ENCODE measurements around the gene MMP20. TPM values are rescaled to one million over a fixed set of nuclear protein-coding genes. Genes with fewer than 3 reads are reported as not detected.

The MMP20 gene
- polyA plus RNA-seq, 3 donors: not detected

DNA sequence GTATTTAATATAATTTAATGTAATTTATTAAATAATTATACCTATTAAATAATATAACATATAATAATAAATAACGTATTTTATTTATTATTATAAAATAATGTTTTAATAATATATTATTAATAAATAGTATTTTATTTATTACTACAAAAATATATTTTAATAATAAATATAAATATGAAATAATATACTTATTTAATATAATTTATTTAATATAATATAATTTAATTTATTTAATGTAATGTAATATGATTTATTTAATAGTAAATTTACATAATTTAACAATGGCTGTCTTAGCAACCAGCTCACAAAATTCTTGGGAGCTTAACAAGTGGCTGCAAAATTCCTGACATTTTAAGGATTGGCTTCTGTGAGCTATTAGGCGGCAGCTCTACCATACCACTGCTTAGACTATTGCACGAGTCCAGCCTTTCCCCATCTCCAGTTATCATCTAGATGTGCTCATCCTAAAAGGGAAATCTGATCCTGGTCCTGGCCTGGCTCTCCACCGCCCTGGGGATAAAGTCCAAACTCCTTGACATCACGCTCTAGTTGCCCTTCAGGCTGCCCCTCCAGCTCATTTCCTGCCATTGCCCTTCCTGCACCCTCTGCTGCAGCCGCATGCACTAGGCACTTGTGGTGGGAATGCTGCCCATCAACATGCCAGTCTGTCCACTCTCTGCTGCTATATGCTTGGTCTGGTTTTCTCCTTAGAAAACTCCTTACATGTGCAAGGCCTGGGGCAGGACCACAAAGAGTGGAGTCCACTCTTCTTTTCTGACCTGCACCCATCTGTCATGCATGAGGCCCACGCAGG is 9.8 kb downstream of the MMP20 start:
- H3K4me2 ChIP-seq (replicated peaks; ENCODE audit: extremely low read depth, low read length, poor library complexity, severe bottlenecking): no peak overlapping the region
- 97% methylated on average over 4 of the region's 7 CpGs for WGBS (ENCODE audit: insufficient coverage)

GRCh38 chr11:102614485-102614884 is 10.6 kb downstream of the MMP20 start:
- WGBS (ENCODE audit: insufficient coverage): no CpG with 5 or more reads among the region's 2 CpGs
- H3K4me3 Mint-ChIP-seq: no peak overlapping the region
- no peak for DNase-seq

More for the DNA sequence above, 9.8 kb downstream of the MMP20 start:
- Mint-ChIP-seq H3K4me3 (no peak overlapping the region), H3K27ac (no peak overlapping the region), H3K4me1 (peaks cover 4% of the 10 kb centered on the region), H3K27me3 (ENCODE audit: low read depth in 3 of 3) (peaks cover 0 to 6% (median 2%) of the 10 kb centered on the region in 3 donors), H3K9me3 (no peaks in the 10 kb centered on the region), H3K36me3 (no peaks in the 10 kb centered on the region)
- no peak overlapping the region for H2AFZ ChIP-seq (ENCODE audit: insufficient read depth, low read depth, low read length, poor library complexity, severe bottlenecking)
- H3K4me3 ChIP-seq (replicated peaks in 1 of 3; ENCODE audit: low read depth in 2 of 3, low read length in 3 of 3): no peak overlapping the region
- H3K9ac ChIP-seq (ENCODE audit: insufficient read depth, low read length, poor library complexity, severe bottlenecking): no peak overlapping the region
- no peaks in the 10 kb centered on the region for H4K20me1 ChIP-seq (ENCODE audit: insufficient read depth, low read length)
- intact Hi-C loops (cut with micrococcal nuclease): no loop called here
- no peaks in the 10 kb centered on the region for H3K27me3 ChIP-seq (ENCODE audit: control insufficient read depth in 2 of 2, insufficient read depth in 2 of 2, low read length in 2 of 2)
- no peak for TF ChIP-seq CTCF (IDR thresholded peaks at IDR 0.05)
- no peak for DNase-seq
- H3K9me3 ChIP-seq (replicated peaks in 1 of 2; ENCODE audit: control insufficient read depth in 1 of 2, insufficient read depth in 1 of 2, low read length in 2 of 2): no peaks in the 10 kb centered on the region
- H3K27ac ChIP-seq (ENCODE audit: low read depth in 1 of 2, low read length in 2 of 2): no peak overlapping the region
- no peaks in the 10 kb centered on the region for H3K36me3 ChIP-seq (replicated peaks in 1 of 2; ENCODE audit: control insufficient read depth in 1 of 2, insufficient read depth in 2 of 2, low read length in 2 of 2)
- H3K79me2 ChIP-seq (ENCODE audit: insufficient read depth, low read length): no peaks in the 10 kb centered on the region
- H3K4me1 ChIP-seq (ENCODE audit: control insufficient read depth in 1 of 2, insufficient read depth in 2 of 2, low read length in 2 of 2): no peaks in the 10 kb centered on the region

More at GRCh38 chr11:102614485-102614884, 10.6 kb downstream of the MMP20 start:
- Histone ChIP-seq H3K9ac (ENCODE audit: insufficient read depth, low read length, poor library complexity, severe bottlenecking) (no peak overlapping the region), H3K27me3 (ENCODE audit: control insufficient read depth in 2 of 2, insufficient read depth in 2 of 2, low read length in 2 of 2) (no peaks in the 10 kb centered on the region), H3K79me2 (ENCODE audit: insufficient read depth, low read length) (no peaks in the 10 kb centered on the region), H4K20me1 (ENCODE audit: insufficient read depth, low read length) (no peaks in the 10 kb centered on the region), H3K27ac (ENCODE audit: low read depth in 1 of 2, low read length in 2 of 2) (no peak overlapping the region), H3K4me1 (ENCODE audit: control insufficient read depth in 1 of 2, insufficient read depth in 2 of 2, low read length in 2 of 2) (no peaks in the 10 kb centered on the region), H3K4me3 (replicated peaks in 1 of 3; ENCODE audit: low read depth in 2 of 3, low read length in 3 of 3) (no peak overlapping the region), H3K36me3 (replicated peaks in 1 of 2; ENCODE audit: control insufficient read depth in 1 of 2, insufficient read depth in 2 of 2, low read length in 2 of 2) (no peaks in the 10 kb centered on the region), H3K9me3 (replicated peaks in 1 of 2; ENCODE audit: control insufficient read depth in 1 of 2, insufficient read depth in 1 of 2, low read length in 2 of 2) (no peaks in the 10 kb centered on the region), H2AFZ (ENCODE audit: insufficient read depth, low read depth, low read length, poor library complexity, severe bottlenecking) (no peak overlapping the region), H3K4me2 (replicated peaks; ENCODE audit: extremely low read depth, low read length, poor library complexity, severe bottlenecking) (no peak overlapping the region)
- Mint-ChIP-seq H3K27ac (no peak overlapping the region), H3K27me3 (ENCODE audit: low read depth in 3 of 3) (peaks cover 0 to 6% (median 2%) of the 10 kb centered on the region in 3 donors), H3K4me1 (peaks cover 6% of the 10 kb centered on the region), H3K36me3 (no peaks in the 10 kb centered on the region), H3K9me3 (no peaks in the 10 kb centered on the region)
- TF ChIP-seq CTCF (IDR thresholded peaks at IDR 0.05): no peak
- intact Hi-C loops (cut with micrococcal nuclease): no loop called here

Measured in CD14-positive monocyte (primary cell).